IMR-90 (cell line): ENCODE results near the gene WDR27. TPM values are rescaled to one million over a fixed set of nuclear protein-coding genes. Genes with fewer than 3 reads are reported as not detected.

Source experiments
- ATAC-seq: fragments of 200-7000 bp; cut with Tn5 transposase; 2 replicates; pipeline ENCODE4 v1.9.1; 2020; ENCODE audit warnings: low read depth, mild to moderate bottlenecking, moderate library complexity
- BruUV-seq: library from RNA; stranded (reverse); fragments of 400-500 nt; replicated peaks from 2 replicates; lab custom pipeline; 2021; lab: Mats Ljungman, UMichigan
- CTCF ChIA-PET: fragments of 300-600 bp; formaldehyde crosslinking; extraction: SDS; loops from one replicate; lab custom pipeline; 2021; ENCODE audit warnings: antibody characterized with exemption; lab: Yijun Ruan, JAX
- POLR2A ChIA-PET: fragments of 300-600 bp; sonication (Branson Sonifier 250); formaldehyde crosslinking; loops from one replicate; lab custom pipeline; 2022; ENCODE audit warnings: antibody characterized with exemption; ENCODE audit not compliant: unreplicated experiment; lab: Charles Lee
- DNase-seq: peaks from one replicate; pipeline ENCODE4 v3.0.0; 2013
- H2AFZ ChIP-seq: replicated peaks from 2 replicates; pipeline ENCODE3; 2013; ENCODE audit warnings: low read length, mild to moderate bottlenecking; ENCODE audit not compliant: poor library complexity
- H2AK5ac ChIP-seq: 2 replicates; pipeline ENCODE4 v1.6.1; 2013; ENCODE audit warnings: low read depth, low read length, inconsistent platforms
- H2AK9ac ChIP-seq: replicated peaks from 2 replicates; pipeline ENCODE3; 2013; ENCODE audit warnings: mild to moderate bottlenecking, low read depth, low read length, moderate library complexity; ENCODE audit not compliant: poor library complexity
- H2BK120ac ChIP-seq: 2 replicates; pipeline ENCODE4 v1.6.1; 2013; ENCODE audit warnings: low read depth, low read length, inconsistent platforms
- H2BK15ac ChIP-seq: 3 replicates; pipeline ENCODE4 v1.6.1; 2013; ENCODE audit warnings: low read depth, low read length, inconsistent platforms
- H2BK20ac ChIP-seq: 2 replicates; pipeline ENCODE4 v1.6.1; 2013; ENCODE audit warnings: low read depth, mild to moderate bottlenecking, inconsistent platforms, low read length, moderate library complexity
- H2BK5ac ChIP-seq: 2 replicates; pipeline ENCODE4 v1.6.1; 2013; ENCODE audit warnings: mild to moderate bottlenecking, low read depth, low read length, inconsistent platforms; ENCODE audit not compliant: poor library complexity, severe bottlenecking
- H3K14ac ChIP-seq: replicated peaks from 2 replicates; pipeline ENCODE4 v1.6.1; 2013; ENCODE audit warnings: low read depth, low read length, inconsistent platforms
- H3K18ac ChIP-seq: 2 replicates; pipeline ENCODE4 v1.6.1; 2013; ENCODE audit warnings: low read depth, low read length, control low read depth
- H3K23ac ChIP-seq: 2 replicates; pipeline ENCODE4 v1.6.1; 2013; ENCODE audit warnings: low read depth, low read length, inconsistent platforms
- H3K27ac ChIP-seq: 2 replicates; pipeline ENCODE4 v1.5.1; 2013; ENCODE audit warnings: mild to moderate bottlenecking, control low read depth, low read length; ENCODE audit not compliant: insufficient read depth
- H3K27me3 ChIP-seq: 2 replicates; pipeline ENCODE4 v1.6.1; 2013; ENCODE audit warnings: low read length; ENCODE audit not compliant: control insufficient read depth, insufficient read depth
- H3K36me3 ChIP-seq: 2 replicates; pipeline ENCODE4 v1.6.1; 2013; ENCODE audit warnings: low read length, mixed read lengths; ENCODE audit not compliant: control insufficient read depth, insufficient read depth
- H3K4ac ChIP-seq: 2 replicates; pipeline ENCODE4 v1.6.1; 2013; ENCODE audit warnings: low read depth, low read length, inconsistent platforms
- H3K4me1 ChIP-seq: 2 replicates; pipeline ENCODE4 v1.6.1; 2013; ENCODE audit warnings: low read length, mixed read lengths; ENCODE audit not compliant: control insufficient read depth, insufficient read depth
- H3K4me2 ChIP-seq: 2 replicates; pipeline ENCODE4 v1.6.1; 2013; ENCODE audit warnings: low read depth, mild to moderate bottlenecking, control low read depth, low read length, moderate library complexity
- H3K4me3 ChIP-seq: 2 replicates; pipeline ENCODE4 v1.5.1; 2013; ENCODE audit warnings: low read depth, mild to moderate bottlenecking, control low read depth, low read length, moderate library complexity; ENCODE audit not compliant: insufficient read depth
- H3K56ac ChIP-seq: 2 replicates; pipeline ENCODE4 v1.6.1; 2013; ENCODE audit warnings: low read length, inconsistent platforms; ENCODE audit not compliant: insufficient read depth; ENCODE audit errors: extremely low read depth
- H3K79me1 ChIP-seq, 2 experiments: 2 replicates each; pipeline ENCODE4 v1.6.1; 2013; ENCODE audit warnings: low read length in 2 of 2, inconsistent platforms in 1 of 2, low read depth in 1 of 2
- H3K9ac ChIP-seq: 2 replicates; pipeline ENCODE4 v1.6.1; 2013; ENCODE audit warnings: low read depth, low read length, control low read depth
- H3K9me1 ChIP-seq: 2 replicates; pipeline ENCODE4 v1.6.1; 2013; ENCODE audit warnings: low read length, inconsistent platforms; ENCODE audit not compliant: insufficient read depth
- H3K9me3 ChIP-seq: 2 replicates; pipeline ENCODE4 v1.6.1; 2013; ENCODE audit warnings: low read length; ENCODE audit not compliant: control insufficient read depth, insufficient read depth
- H4K20me1 ChIP-seq: 2 replicates; pipeline ENCODE4 v1.6.1; 2013; ENCODE audit warnings: low read length, inconsistent platforms; ENCODE audit not compliant: insufficient read depth
- H4K5ac ChIP-seq: 2 replicates; pipeline ENCODE4 v1.6.1; 2013; ENCODE audit warnings: mild to moderate bottlenecking, low read depth, low read length, control low read depth
- H4K8ac ChIP-seq, 2 experiments: 2 replicates each; pipeline ENCODE4 v1.6.1; 2013; ENCODE audit warnings: low read depth in 2 of 2, low read length in 2 of 2, control low read depth in 1 of 2, inconsistent platforms in 1 of 2
- H4K91ac ChIP-seq: 2 replicates; pipeline ENCODE4 v1.6.1; 2013; ENCODE audit warnings: low read depth, low read length, inconsistent platforms; ENCODE audit not compliant: insufficient read depth
- CEBPB ChIP-seq: IDR thresholded peaks from 2 replicates; pipeline ENCODE4 v1.6.1; 2012; ENCODE audit warnings: low read depth, low read length, improper control_type of control experiment
- CHD1 ChIP-seq: IDR thresholded peaks from 2 replicates; pipeline ENCODE4 v1.6.1; 2012; ENCODE audit warnings: low read depth, low read length, improper control_type of control experiment
- FOS ChIP-seq: fragments of 150-350 bp; IDR thresholded peaks from 2 replicates; pipeline ENCODE4 v1.6.1; 2016; ENCODE audit warnings: low read depth, low read length
- POLR2A ChIP-seq: IDR thresholded peaks from 2 replicates; pipeline ENCODE4 v1.6.1; 2012; ENCODE audit warnings: mild to moderate bottlenecking, low read depth, low read length
- RAD21 ChIP-seq: IDR thresholded peaks from 2 replicates; pipeline ENCODE4 v1.6.1; 2012; ENCODE audit warnings: low read length, improper control_type of control experiment
- SMC3 ChIP-seq: fragments of 150-350 bp; IDR thresholded peaks from 2 replicates; pipeline ENCODE4 v1.6.1; 2016; ENCODE audit warnings: low read depth, mild to moderate bottlenecking, antibody characterized with exemption, low read length, moderate library complexity
- USF2 ChIP-seq: fragments of 150-350 bp; IDR thresholded peaks from 2 replicates; pipeline ENCODE4 v1.6.1; 2017; ENCODE audit warnings: mild to moderate bottlenecking, antibody characterized with exemption, low read length, low read depth
- WGBS, 2 experiments: methylation state at CpG; one replicate each; pipeline versions ENCODE4 v1.1.5 to v1.1.7; 2013; ENCODE audit warnings: missing lambda C conversion rate in 2 of 2; ENCODE audit not compliant: insufficient read length in 1 of 2; ENCODE audit errors: extremely low coverage in 2 of 2; 5-methylcytosine and 5-hydroxymethylcytosine counted together
- dilution Hi-C: fragments of 300-500 bp; cut with HindIII; formaldehyde crosslinking; loops from one replicate; pipeline ENCODE4 v1.14.3; 2018; ENCODE audit warnings: low sequenced_read_pairs; ENCODE audit not compliant: unreplicated experiment
- in situ Hi-C: fragments of 300-500 bp; cut with MboI; formaldehyde crosslinking; loops from 3 replicates; pipeline ENCODE4 v1.14.3; 2019; ENCODE audit warnings: low sequenced_read_pairs, inconsistent platforms, mixed read lengths
- intact Hi-C: fragments of 100-400 bp; cut with micrococcal nuclease; formaldehyde crosslinking; loops from 2 replicates; pipeline ENCODE4 v1.10.0; 2022
- polyA plus RNA-seq, 3 experiments: library from polyadenylated mRNA; depleted of rRNA; stranded (reverse); fragments of >200 nt; gene quantifications; 2 replicates each; pipeline ENCODE4 v1.2.3, GENCODE V29; 2012; ENCODE audit warnings: low replicate concordance in 1 of 3
- total RNA-seq: library from RNA; depleted of rRNA; stranded (reverse); fragments of >200 nt; gene quantifications from 2 replicates; pipeline ENCODE4 v1.2.3, GENCODE V29; 2012

Gene WDR27
- total and polyA plus RNA-seq, 2 of the 4 experiments (the other 2 are of a cell fraction), result 7.0 to 18.5 TPM

- no peak overlapping the region for H2BK120ac ChIP-seq
- no peaks in the 10 kb centered on the region for H3K9me3 ChIP-seq
- no peak overlapping the region for H3K14ac ChIP-seq
- TF ChIP-seq CEBPB, result no peak
- TF ChIP-seq POLR2A, result no peak
- no peak for TF ChIP-seq RAD21
- no peak for TF ChIP-seq SMC3
- TF ChIP-seq CHD1, result no peak
- TF ChIP-seq FOS, result no peak
- no peak for TF ChIP-seq USF2
- no peak overlapping the region for H3K9ac ChIP-seq
- H2BK15ac ChIP-seq, result no peak overlapping the region
- 0 out of 2 replicates have a peak overlapping the region, but pooled peaks have one; percentile 62 for H4K5ac ChIP-seq
- no peak overlapping the region for H3K18ac ChIP-seq
- no peak overlapping the region for H3K4me2 ChIP-seq
- no peaks in the 10 kb centered on the region for H3K79me1 ChIP-seq
- intact Hi-C loops (no loop called here), dilution Hi-C loops (no loop called here), in situ Hi-C loops (no loop called here)
- ATAC-seq, result no peak
- no peak overlapping the region for H2BK5ac ChIP-seq
- no peak overlapping the region for H3K27ac ChIP-seq
- H4K20me1 ChIP-seq, result no peaks in the 10 kb centered on the region
- H3K4ac ChIP-seq, result no peak overlapping the region
- H3K4me3 ChIP-seq, result no peak overlapping the region
- H3K27me3 ChIP-seq, result no peaks in the 10 kb centered on the region
- WGBS, 2 experiments, result no CpG with 5 or more reads among the region's 1 CpG
- no peaks in the 10 kb centered on the region for H3K36me3 ChIP-seq
- BruUV-seq, result no TSS peak
- no peak overlapping the region for H3K56ac ChIP-seq
- DNase-seq, result no peak
- ChIA-PET CTCF (interaction anchor here (0.6 to 0.8 kb wide), 2 partner anchors 23 to 99 kb away, joined by 3 to 5 read pairs; no protein-coding TSS in a partner anchor), POLR2A (no interaction called here)
- H2AFZ ChIP-seq, result no peak overlapping the region
- no peak overlapping the region for H2AK9ac ChIP-seq
- H3K4me1 ChIP-seq, result peaks cover 4% of the 10 kb centered on the region
- H3K23ac ChIP-seq, result no peak overlapping the region
- H4K91ac ChIP-seq, result no peak overlapping the region
- H3K9me1 ChIP-seq, result 0 out of 2 replicates have a peak, but pooled peaks cover 3% of the 10 kb centered on the region
- no peak overlapping the region for H4K8ac ChIP-seq
- no peak overlapping the region for H2AK5ac ChIP-seq
- no peak overlapping the region for H2BK20ac ChIP-seq
Observed at GRCh38 chr6:169491482-169491881, 210.3 kb downstream of the WDR27 start.
